Stimulated activated CD8-positive, alpha-beta memory T cell treated with anti-CD3 and anti-CD28 coated beads, Interleukin-12 subunit alpha, Interleukin-12 subunit beta, amount 100 ng/mL, for 1 hour (primary cell): Measurements from ENCODE around the gene BCAS3.

Experiments
- DNase-seq: peaks from one replicate; pipeline ENCODE4 v3.0.0-alpha.2; 2020; ENCODE audit warnings: low read depth

BCAS3 gene

DNA sequence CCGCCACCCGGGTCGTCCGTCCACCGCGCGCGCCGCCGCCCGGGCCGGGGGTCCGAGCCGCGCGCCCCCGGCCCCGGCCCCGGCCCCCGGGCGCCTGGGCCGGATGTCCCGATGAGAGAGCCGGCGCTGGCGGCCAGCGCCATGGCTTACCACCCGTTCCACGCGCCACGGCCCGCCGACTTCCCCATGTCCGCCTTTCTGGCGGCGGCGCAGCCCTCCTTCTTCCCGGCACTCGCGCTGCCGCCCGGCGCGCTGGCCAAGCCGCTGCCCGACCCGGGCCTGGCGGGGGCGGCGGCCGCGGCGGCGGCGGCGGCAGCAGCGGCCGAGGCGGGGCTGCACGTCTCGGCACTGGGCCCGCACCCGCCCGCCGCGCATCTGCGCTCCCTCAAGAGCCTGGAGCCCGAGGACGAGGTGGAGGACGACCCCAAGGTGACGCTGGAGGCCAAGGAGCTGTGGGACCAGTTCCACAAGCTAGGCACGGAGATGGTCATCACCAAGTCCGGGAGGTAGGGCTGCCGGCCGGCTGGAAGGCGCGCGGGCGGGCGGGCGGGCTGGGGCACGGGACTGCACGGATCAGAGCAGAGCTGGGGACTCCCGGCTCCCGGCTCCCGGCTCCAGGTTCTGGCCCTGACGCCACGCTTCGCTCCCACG is 722.5 kb downstream of the BCAS3 start:
- no peak for DNase-seq

GRCh38 chr17:61400717-61401388 is 723.2 kb downstream of the BCAS3 start:
- DNase-seq, result no peak

DNA sequence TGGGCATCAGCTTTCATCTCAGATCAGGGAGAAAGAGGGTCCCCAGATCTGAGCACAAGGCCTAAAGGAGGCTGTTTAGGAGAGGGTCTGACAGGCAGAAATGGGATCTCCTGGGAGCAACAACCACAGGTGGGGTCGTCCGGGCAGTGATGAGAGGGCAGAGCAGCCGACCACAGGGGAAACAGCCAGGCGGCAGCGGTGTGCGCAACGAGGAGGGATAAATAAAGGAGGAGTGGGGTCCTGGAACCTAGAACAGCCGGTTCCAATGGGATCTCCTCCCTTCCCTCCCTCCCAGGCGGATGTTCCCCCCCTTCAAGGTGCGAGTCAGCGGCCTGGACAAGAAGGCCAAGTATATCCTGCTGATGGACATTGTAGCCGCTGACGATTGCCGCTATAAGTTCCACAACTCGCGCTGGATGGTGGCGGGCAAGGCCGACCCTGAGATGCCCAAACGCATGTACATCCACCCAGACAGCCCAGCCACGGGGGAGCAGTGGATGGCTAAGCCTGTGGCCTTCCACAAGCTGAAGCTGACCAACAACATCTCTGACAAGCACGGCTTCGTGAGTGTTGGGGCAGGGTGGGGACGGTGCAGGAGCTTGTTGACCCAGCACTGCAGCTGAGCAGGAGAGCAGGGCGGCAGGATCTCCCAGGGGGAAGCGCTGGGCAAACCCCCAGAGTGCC is 723.9 kb downstream of the BCAS3 start:
- no peak for DNase-seq

DNA sequence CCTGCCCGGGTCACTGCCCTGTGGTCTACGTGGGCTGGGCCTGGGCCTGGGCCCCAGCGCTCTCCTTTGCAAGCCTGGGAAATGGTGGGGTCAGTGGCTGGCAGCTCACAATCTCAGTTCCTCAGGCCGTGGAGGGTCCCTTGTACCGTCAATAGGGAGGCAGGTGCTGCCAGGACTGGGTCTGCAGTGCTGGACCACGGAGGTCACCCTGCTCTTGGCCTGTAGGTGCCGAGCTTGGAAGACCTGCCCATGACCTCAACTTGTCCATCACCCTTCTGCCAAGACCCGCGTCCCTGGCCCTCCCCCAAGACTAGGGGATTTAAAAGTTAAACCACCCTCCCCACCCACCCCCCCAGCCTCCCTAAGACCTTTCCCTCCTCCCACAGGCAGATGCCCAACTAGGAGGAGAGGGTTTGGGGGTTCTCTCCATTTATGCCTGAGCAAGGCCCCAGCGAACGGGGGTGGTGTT is 724.5 kb downstream of the BCAS3 start:
- DNase-seq, result no peak

GRCh38 chr17:61402978-61403800 is 725.5 kb downstream of the BCAS3 start:
- DNase-seq, result no peak

- DNase-seq, result no peak
Measured at GRCh38 chr17:61403801-61404662, 726.4 kb downstream of the BCAS3 start.

DNA sequence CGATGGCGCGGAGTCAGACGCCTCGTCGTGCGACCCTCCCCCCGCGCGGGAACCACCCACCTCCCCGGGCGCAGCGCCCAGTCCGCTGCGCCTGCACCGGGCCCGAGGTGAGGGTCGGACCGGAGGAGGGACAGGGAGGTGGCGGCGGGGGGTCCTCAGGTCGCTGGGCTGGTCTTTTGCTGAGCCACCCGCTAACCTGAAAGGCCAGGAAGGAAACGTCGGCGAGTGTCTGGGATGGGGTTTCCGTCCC is 726.9 kb downstream of the BCAS3 start:
- DNase-seq, result no peak

- no peak for DNase-seq
Measured at GRCh38 chr17:61404913-61405685, 727.4 kb downstream of the BCAS3 start.

DNA sequence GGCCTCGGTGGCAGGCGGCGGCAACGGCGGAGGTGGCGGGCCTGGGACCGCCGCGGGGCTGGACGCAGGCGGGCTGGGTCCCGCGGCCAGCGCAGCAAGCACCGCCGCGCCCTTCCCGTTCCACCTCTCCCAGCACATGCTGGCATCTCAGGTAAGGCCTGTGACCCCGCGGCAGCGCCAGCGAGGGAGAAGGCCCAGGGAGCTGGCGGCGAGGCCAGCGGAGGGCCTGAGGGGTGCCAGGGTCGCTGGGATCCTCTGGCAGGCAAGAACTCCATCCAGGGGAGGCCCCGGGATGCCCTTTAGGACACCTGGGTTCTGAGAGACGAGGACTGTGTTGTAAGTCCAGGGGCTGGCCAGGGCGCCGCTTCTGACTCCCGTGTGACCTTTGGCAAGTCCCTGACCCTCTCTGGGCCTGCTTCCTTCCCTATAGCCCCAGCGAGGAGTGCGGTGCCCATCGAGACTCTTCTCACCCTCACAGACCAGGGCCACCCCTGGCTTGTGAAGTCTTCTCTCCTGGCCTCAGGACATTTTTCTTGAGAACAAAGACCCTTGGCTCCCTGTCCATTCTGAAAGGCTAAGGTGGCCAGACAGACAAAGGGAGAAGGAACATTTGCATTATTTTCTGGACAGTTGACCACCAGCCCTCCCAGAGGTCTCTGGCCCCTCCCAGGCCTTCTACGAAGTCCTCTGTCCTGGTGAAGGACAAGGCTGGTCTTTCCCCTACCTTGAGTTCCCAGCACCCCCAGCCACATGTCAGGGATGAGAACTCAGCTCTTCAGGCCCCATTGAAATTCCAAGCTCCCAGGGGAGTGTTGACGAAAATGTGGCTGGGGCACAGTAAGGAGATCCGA is 728.3 kb downstream of the BCAS3 start:
- DNase-seq, result no peak

- no peak for DNase-seq
Measured at GRCh38 chr17:61406537-61406845, 728.8 kb downstream of the BCAS3 start.

GRCh38 chr17:61406971-61407911 is 729.6 kb downstream of the BCAS3 start:
- no peak for DNase-seq

GRCh38 chr17:61408151-61409041 is 730.7 kb downstream of the BCAS3 start:
- no peak for DNase-seq

DNA sequence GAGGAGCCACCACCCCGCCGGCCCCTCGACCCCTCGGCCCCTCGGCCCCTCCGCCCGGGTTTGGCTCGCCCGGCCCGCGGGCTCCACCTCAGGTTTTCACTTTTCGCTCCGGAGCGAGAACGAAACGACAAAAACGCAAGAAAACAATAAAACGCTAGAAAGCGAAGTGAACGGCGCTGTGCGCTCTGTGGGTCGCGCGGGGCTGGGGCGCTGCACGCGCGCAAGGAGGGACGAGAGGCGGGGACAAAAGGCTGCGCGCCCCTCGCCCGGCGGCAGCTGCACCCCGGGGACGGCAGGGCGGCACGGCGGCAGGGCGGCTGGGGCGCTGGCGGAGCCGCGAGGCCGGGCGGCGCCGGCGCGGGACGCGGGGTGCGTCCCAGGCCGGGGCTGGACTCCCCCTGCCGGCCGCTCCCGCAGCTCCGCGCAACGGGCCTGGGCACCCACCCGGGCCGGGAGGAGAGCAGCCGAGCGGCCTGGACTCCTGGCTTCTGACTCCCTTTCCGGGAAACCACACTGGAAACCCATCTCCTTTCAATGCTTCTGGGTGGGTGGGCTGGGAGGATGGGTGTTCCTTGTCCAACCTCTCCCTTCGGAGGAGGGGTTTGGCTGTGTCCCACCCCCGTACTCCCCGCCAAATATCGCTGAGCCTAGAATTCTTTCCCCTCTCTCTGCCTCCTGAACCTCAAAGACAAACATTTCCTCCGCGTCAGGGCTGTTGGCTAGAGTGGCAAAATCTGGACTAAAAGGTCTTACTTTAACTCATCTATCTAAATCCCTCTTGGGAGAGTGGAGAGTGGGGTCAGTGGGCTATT is 731.9 kb downstream of the BCAS3 start:
- no peak for DNase-seq

DNA sequence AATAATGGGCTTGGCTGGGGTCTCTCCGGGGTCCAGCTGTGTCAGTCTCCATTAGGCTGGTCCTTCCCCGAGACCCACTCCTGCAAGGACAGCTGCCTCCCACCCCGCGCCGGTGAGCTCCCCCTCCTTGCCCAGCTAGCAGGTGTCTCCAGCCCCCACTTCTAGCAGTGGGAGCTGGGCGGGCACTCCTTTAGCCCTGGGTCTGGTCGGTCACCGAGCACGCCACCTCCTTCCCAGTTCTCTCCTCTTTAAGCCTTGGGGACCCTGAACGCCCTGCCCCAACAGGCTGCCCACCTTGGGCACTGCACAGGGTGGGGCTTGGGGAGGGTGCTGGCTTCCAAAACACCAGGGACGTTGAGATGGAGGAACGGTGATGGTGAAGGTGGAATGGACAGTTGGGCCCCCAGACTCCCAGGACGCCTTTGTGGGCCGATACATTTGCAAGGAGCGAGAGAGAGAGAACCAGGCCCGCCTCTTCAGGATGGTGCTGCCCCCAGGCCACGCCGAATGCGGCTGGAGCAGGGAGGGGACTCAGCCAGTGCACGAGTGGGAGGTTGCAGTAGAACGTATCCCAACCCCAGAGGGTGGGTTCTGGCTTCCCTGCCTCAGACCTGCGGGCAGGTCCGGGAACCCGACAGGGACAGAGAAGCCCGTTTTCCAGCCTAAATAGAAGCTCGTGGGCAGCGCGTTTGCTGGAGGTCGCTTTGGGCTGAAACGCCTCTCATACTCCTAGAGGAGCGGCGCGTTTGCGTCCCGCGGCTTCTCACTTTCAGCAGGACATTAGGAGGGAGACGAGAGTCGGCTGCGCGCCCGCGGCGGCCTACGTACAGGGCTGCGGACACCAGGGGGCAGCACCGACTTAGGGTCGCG is 732.7 kb downstream of the BCAS3 start:
- DNase-seq, result peak; percentile 60

DNA sequence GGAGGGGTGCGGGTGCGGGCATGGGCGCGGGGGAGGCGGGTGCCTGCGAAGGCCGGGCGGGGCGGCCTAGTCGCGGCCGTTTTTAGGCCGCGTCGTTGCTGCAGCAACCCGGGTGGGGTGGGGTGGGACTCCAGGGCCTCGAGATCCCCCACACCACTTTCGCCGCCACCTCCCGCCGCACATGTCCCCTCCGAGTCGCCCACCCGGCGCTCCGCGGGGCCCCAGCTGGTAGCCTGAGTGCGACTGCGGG is 733.3 kb downstream of the BCAS3 start:
- no peak for DNase-seq
